GM21390 (cell line): ENCODE measurements around the gene ZNHIT2.

Experiments used
- ATAC-seq: cut with Tn5 transposase; IDR thresholded peaks from one replicate; pipeline ENCODE4 v1.9.1; 2021; ENCODE audit not compliant: unreplicated experiment

ZNHIT2 gene

DNA sequence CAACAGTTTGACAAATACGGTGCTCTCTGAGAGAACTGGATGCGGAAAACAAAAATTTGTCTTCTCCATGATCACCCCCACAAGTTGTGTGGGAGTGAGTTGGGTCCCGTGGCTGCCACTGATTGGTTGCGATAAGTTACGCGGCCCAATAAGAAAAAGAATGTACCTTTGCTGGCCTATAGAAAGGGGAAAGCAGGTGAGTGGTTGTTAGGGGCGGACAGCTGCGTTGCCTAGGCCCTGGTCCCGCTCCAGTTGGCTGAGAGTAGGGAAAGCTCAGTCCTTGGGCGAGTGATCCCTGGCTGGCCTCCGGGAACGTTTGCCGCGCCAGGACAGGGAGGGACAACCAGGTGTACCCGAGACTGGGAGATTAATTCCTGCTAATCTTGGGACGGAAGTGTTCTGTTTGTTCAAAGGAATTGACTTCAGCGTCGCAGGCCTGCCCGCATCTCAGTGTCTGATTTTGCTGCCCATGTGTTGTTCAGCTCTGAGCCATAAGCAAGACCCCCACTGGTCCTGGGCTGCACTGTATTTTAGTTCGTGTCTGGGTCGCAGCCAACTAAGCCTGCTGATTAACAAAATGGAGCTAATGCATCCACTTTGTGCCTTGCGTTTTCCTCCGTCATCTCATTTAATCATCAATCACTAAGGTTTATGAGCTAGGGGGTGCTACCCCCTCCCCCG lies 17.6 kb upstream of the ZNHIT2 start:
- ATAC-seq, result peak; percentile 58

DNA sequence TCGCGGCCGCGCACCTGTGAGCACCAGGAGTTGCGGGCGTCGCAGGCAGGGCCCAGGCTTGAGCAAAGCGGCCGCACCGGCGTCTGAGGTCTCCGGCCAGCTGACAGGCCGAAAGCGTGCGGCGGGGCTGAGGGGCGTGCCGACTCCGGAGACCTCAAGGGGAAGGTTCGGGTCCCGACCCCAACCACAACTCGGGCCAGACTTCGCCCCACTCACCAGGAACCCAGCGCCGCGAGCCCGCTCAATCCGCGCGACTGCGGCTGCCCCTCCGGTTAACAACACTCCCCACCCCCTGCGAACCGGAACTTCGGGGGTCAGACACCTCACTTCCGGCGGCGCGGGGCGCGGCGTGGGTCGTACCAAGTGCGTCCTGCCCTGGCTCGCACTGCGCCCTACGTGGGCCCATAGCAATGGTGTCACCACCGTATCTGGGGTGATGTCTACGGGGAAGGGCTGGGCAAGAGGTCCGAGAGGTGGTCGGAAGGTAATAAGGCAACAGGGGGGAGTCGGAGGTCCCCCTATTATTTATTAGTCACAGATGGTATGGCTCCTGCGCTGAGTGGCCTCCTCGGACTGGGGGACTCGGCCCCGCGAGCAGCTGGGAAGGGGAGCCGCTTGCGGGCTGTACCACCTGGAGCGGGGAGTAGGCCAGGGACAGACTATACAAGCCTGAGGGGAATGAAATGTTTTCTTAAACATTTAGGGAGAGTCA lies 16.9 kb upstream of the ZNHIT2 start, which contains the start of gene SYVN1:
Gene SYVN1, minus strand, starts transcription at position 280 of the 712 bp plus-strand sequence. CDS start 918 bp downstream, outside the sequence.
- peak; percentile 37 for ATAC-seq

DNA sequence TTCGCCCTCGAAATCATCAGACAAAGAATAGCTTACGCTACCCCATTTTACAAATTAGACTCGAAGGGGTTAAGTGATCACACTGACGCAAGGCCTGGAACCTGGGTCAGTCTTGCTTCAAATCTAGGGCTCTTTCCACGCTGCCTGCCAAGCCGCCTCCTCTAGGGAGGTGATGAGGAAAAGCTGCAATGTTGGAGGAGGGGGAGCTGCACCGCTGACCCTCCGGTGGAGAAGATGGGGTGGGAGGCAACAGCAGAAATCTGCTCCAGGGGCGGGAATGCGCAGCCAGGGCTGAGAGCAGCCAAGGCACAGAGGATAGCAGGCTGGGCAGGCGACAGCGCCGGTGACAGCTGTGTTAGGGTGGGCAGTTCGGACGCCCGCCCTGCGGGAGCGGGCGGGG lies 16.2 kb upstream of the ZNHIT2 start:
- no peak for ATAC-seq

DNA sequence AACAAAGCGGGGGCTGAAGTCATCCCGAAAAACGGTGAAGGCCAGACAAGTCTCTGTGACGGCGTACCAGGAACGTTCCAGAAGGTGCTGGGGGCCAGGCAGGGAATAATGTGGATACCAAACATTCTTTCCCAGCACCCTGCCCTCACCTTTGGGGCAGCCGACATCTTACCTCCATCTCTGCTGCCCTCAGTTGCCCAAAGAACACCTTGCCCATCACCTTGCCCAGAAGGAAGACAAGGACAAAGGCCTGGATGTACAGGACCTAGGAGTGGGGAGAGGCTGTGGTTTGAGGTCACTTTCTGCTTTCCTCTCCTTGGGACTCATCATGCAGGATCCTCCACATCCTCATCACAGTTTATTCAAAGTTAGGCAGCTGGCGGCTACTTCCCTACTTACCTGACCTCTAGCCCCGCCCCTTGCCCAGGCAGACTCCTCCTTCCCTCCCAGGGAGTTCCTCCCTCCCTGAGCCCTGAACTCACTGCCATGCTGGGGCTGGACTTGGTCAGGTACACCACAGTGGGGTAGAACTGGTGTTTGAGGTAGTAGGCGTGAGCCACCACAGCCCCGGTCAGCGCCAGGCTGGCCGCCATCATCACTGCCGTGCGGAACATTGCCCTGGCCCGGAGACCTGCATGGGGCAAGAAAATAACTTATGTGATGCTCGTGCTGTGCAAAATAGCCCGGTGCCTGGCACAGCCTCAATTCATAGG lies 15.6 kb upstream of the ZNHIT2 start:
- peak; percentile 28 for ATAC-seq

DNA sequence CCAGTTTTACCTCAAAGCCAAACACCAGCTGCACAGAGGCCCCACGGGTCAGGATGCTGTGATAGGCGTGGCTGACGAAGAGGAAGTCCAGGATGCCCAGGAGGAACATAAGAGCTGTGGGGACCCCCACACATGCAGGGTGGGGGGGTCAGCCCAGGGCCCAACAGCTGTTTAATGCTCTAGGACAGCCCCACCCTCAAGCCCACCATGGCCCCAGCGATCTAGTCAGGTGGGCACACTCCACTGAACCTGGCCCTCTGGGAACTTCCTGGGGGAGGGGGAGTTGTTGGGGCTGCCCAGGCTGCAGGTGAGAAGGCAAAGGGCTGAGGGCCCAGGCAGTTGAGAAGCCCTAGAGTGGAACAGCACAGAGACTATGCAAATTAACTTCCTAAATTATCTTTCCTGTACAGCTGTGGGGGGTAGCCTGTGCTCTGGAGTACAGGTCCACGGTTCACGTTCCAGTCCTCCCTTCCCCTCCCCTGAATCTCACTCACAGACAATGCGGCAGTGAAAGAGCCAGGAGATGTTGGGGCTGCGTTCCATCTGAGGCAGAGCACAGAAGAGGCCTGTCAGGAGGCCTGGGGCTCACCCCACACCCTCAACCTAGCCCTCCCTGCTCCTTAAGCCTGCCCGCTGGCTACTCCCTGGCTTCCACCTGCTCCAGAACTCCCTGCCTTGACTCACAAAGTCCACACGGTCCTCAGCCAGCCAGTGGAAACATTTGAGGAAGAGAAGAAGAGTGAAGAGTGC lies 14.9 kb upstream of the ZNHIT2 start:
- peak; percentile 46 for ATAC-seq

DNA sequence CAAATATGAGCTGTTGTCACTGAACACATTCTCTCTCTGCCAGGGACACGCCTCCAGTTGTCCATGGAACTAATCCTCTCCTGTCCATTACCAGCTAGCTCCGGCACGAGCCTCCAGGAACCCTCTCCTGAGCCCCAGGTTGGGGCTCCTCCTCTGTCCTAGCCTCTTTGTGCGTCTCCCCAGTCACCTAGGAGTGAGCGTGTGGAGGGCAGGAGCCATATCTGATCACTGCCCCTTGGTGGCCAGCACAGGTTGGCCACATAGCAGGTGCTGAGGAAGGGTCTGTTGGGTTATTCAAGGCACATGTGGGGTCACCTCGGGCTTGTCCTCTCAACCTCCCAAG lies 14.4 kb upstream of the ZNHIT2 start:
- no peak for ATAC-seq

DNA sequence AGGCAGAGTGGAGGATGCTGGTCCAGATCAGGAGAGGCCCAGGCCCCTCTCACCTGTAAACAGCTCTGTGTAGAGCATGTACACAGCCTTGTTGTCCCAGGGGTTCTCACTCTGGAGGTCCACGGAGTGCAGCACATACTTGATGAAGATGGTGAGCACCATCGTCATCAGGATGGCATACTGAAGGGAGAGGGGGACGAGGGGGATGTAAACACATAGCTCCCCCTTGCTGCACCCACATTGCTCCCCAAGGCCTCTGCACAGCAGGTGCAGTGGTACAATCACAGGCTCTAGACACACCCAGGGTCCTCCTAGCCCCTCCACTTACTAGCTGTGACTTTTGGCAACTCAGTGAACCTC lies 13.9 kb upstream of the ZNHIT2 start:
- no peak for ATAC-seq

DNA sequence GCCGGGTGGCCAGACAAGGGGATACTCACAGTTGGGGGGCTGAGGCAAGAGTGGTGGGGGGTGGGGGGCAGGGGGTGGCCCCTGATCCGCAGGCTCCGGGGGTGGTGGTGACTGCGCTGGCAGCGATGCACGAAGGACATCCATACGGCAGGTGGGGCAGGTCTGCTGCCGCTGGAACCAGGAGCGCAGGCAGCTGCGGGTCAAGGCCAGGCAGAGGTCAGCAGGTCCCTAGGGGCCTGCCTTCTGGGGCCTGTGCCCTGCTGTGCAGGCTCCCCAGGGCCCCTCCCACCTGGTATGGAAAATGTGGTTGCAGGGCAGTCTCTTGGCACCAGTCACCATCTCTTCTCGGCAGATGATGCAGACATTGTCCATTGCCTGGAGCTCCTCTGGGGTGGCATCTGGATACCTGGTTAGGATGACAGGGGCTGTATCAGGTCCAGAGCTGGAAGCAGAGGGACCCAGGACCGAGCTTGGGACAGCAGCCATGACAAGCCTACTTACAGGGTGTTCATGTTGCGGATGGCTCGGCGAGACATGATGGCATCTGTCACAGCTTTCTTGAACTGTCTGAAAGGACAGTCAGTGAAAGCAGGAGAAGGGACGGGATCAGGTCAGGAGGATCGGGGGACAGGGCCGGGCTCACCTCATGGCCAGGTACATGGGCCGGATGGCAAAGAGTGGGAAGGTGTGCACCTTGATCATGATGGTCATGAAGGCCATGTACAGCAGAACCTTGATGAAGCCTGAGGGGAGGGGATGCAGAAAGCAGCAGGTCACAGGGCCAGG lies 13.3 kb upstream of the ZNHIT2 start:
- ATAC-seq, result no peak

DNA sequence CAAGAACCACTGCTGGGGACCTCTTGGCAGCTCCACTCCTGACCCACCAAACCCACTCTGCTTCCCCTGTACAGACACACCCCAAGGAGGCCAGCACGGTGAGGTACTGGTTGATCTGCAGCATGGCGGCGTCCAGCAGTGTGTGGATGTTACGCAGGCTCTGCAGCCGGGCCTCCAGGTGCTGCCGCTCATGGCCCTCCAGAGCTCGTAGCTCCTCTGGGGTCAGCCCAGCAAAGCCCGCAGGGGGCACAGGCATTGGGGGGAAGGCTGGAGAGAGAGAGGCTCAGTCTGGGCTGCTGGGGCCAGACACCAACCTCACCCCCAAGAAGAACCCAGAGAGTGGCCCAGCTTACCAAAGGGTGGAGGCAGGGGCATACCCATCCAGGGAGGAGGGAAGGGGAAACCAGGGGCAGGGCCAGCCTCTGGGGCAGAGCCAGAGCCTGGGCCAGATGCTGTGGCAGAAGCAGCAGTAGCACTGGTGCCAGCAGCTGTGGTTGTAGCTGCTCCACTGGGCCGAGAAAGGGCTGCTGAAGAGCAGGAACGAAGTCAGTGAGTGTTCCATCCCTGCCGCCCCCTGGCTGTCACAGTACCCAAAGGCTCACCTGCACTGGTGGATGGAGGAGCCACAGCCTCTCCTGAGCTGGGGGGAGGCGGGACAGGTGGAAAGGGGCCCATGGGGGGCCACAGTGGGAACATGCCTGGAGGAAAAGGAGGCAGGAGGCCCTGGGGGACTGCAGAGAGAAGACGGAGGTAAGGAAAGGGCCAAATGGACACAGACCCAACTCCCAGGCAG lies 12.3 kb upstream of the ZNHIT2 start:
- no peak for ATAC-seq

DNA sequence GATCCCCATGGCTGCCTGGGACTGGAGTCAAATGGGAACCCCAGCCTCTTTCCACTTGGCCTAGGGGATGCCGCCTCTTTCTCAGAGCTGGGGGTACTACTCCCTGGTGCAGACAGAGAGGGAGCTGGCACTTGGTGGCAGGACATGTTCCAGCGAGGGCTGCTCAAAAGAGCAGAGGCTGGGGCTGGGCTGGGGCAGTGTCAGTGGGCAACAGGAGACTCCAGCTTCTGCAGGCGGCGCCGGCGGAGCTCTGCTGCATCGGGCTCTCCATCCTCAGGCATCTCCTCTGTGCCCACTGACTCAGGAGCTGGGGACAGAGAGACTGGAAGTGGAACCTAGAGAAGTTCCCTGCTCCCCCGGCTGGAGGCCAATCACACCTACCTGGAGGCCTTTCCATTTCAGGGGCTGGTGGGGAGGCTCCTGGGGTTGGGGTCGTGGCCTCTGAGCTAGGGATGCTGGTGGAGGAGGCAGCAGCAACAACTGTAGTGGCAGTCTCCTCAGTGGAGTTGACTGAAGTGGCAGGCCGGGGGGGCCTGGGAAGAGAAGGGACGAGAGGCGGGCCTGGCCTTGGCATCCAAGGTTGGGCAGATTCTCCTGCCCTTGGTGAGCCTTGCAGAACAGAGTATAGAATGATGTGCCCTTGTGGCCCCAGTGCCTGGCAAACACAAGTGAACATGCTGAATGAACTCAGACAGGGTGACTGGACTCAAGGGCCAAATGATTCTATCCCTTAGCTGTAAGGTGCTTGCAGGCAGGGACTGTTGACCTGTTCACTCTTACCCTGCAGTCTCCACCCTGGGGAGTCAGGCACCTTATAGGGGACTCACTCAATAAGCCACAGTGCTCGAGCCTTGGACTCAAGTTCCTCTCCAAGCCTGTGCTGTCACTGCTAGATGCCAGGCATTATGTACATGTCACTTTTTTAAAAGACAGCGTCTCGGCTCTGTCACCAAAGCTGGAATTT lies 11.0 kb upstream of the ZNHIT2 start:
- no peak for ATAC-seq

DNA sequence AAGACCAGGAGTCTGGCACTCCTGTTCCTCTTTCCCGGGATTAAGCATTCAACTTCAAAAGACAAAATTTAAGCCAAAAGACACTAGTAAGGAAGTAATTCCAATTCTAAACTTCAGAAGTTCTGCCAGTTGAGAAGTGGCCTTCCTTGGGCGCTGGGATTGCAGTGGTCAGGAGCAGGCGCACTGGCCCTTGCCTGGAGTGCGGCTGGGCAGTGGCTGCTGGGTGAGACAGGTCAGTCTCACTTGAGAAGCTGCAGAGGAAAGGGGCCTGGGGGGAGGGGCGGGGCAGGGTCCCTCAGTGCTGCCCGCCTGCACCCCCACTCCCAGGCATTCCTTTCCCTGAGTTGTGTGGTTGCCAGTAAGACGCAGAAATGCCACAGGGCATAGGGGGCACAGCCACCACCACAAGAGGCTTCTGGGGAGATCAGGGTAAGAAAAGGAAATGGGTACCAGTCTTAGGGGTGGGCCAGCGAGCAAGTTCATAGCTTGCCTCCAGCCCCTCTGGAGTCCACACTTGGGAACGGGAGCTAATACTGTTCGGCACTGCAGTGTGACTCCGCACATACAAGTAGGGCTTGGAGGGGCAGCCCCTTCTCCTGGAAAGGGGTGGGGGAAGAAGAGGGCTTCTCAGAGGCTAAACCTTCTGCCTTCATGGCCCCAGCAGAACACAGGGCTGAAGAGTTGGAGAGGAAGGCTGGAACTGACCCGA lies 10.1 kb upstream of the ZNHIT2 start:
- no peak for ATAC-seq

DNA sequence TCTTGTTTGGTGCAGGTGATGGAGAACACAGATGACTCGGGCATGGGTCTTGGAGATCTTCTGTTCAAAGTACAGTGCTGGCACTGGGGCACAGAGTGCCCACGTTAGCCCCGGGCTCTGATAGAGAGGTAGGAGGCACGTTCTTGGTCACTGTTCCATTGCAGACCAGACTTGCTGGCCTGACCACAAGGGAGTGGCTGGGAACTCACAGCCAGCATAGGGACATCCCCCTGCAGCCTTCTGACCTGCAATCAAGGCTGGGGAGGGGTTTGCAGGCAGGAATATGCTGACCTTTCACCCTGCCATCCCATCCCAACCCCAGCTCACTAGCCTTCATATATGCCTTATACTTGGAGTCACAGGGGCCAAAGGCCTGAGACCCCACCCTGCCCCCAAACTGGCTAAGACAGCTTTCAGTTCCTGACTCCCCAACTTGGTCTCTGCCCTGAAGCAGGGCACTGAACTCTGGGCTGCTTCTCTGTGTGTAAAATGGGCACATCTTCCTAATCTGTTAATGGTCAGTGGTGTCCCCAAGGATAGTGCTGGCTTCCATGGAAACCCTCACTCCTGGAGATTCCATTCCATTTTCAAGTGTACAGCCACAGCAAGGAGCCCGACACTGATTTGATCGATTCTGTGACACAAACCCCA lies 9.2 kb upstream of the ZNHIT2 start:
- no peak for ATAC-seq

DNA sequence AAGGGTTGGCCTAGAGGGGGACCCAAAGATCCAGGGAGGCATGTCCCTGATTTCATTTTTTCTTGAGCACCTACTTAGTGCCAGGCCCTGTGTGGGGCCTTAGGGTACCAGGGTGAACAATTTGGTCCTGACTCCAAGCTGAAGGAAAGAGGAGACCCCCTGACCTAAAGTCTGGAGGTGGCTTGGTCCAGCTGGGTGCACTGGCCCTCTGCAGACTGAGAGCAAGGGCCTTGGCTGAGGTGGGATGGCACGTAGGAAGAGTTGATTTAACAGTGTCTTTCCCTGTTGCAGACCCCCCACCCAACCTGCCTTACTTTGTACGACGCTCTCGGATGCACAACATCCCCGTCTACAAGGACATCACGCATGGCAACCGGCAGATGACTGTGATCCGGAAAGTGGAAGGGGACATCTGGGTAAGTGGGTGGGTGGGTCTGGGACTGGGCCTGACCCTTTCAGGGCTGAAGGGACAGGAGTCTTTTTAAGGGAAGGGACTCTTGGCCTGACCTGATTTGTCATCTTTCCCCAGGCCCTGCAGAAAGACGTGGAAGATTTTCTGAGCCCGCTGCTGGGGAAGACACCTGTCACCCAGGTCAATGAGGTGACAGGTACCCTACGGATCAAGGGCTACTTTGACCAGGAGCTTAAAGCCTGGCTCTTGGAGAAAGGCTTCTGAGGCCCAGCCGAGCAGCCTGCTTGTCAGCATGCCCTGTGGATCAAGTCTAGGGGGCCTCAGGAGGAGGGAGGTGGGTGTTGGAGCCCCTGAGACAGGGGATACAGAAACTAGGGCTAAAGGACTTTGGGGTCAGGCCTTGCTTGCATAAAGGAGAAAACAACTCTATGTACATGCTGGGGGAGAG lies 7.9 kb upstream of the ZNHIT2 start:
- no peak for ATAC-seq

DNA sequence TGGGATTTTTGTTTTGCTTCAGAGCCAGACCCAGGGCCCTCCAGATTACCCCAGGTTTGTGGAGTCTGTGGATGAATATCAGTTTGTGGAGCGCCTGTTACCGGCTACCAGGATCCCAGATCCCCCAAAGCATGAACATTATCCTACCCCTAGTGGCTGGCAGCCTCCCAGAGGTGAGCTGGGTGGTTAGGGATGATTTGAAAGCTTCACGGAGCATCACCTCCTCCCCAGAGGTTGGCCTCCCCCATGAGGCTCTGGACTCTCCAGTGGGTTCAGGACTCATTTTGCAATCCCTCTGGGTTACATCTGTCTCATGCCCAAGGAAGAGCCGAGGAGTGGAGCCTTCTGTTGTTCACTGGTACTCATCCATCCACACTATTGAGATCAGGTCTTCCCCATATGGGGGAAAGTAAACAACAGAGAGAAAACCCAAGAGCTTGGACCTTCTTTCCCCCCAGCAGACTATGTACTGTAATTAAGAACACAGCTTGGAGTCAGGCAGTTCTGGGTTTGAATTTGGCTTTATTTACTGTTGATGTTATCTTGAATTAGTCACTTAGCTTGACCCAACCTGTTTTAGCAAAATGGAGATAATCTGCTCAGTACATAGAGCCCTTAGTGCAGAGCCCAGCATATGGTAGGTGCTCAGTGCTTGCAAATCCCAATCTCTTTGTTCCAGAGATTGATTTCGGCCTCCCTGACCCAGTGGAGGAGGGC lies 7.1 kb upstream of the ZNHIT2 start:
- ATAC-seq, result no peak

DNA sequence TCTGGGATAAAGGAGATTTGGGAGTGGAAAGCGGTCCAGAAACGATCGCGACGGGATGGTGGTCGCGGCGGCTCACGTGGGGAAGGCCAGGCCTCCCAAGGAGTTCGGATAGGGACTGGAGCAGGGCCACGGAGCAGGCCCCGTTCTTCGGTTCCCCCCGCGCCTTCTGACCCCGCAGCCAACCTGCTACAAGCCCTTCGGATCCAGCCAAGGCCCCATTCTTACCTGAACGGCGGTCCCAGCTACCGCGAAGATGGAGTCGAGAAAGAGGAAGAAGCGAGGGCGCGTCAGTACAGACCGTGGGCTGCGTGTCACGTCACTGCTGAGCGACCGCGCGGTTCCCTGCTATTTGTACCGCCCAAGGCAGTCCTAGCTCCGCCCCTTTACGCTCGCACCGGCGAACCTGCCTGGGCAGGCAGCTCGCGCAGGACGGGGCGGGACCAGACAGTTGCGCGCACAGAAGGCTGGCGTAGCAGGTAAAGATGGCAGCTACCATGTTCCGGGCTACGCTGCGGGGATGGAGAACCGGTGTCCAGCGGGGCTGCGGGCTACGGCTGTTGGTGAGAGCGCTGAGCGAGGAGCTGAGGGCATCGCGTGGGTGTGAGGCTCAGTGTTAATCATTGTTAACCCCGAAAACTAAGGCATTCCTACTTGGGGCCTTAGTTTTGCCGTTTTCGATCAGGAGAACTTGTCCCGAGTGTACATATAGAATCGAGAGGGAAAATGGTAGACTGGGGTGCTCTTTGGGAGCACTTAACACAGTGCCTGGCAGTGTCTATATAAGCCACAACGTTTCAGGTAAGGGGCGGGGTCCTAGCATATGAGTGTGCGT lies 4.6 kb upstream of the ZNHIT2 start, which contains the start of the genes FAU and MRPL49:
Gene FAU, minus strand, starts transcription at position 270 of the 832 bp plus-strand sequence. CDS start 321 bp downstream, outside the sequence.
Gene MRPL49, plus strand, starts transcription at position 457 of the 832 bp plus-strand sequence. Its CDS starts 26 bp downstream, at position 483.
- ATAC-seq, result peak; percentile 65
